Endothelial cell of umbilical vein (primary cell): ENCODE measurements around the gene KATNAL2. TPM values are rescaled to one million over a fixed set of nuclear protein-coding genes. Genes with fewer than 3 reads are reported as not detected.

ENCODE experiments used
- BruUV-seq: library from RNA; stranded (reverse); fragments of 400-500 nt; replicated peaks from 2 replicates; lab custom pipeline; 2021; lab: Mats Ljungman, UMichigan
- CTCF ChIA-PET: fragments of 300-600, 350-600 bp; sonication (Branson Sonifier 250); formaldehyde crosslinking; loops from one replicate; lab custom pipeline; 2021; ENCODE audit warnings: antibody characterized with exemption, inconsistent platforms; lab: Charles Lee
- POLR2A ChIA-PET: fragments of 300-600, 350-600 bp; sonication (Branson Sonifier 250); formaldehyde crosslinking; loops from one replicate; lab custom pipeline; 2021; ENCODE audit warnings: antibody characterized with exemption, inconsistent platforms; lab: Charles Lee
- DNase-seq: peaks from one replicate; pipeline ENCODE4 v3.0.0-alpha.2; 2011; ENCODE audit warnings: low read depth, low spot score
- FAIRE-seq: peaks from 2 replicates; lab custom pipeline; 2011; peaks lifted over from hg19 to GRCh38; lab: Jason Lieb, UNC
- H2AFZ ChIP-seq: 2 replicates; pipeline ENCODE4 v1.6.0; 2012; ENCODE audit warnings: low read depth, low read length, control low read depth, inconsistent platforms
- H3K27ac ChIP-seq: 2 replicates; pipeline ENCODE4 v1.5.1; 2011; ENCODE audit warnings: low read depth, mild to moderate bottlenecking, control low read depth, low read length, moderate library complexity; ENCODE audit not compliant: insufficient read depth
- H3K27me3 ChIP-seq, 2 experiments: 2 replicates each; pipeline versions ENCODE4 v1.6.0 to v1.6.1; 2011; ENCODE audit warnings: low read length in 2 of 2, mixed read lengths in 1 of 2; ENCODE audit not compliant: control insufficient read depth in 2 of 2, insufficient read depth in 2 of 2
- H3K36me3 ChIP-seq, 2 experiments: 2 replicates in 1 of 2; 3 replicates in 1 of 2; pipeline ENCODE4 v1.5.1; 2011; ENCODE audit warnings: low read length in 2 of 2, mild to moderate bottlenecking in 1 of 2, moderate library complexity in 1 of 2; ENCODE audit not compliant: control insufficient read depth in 2 of 2, insufficient read depth in 2 of 2; ENCODE audit errors: extremely low read depth in 1 of 2
- H3K4me1 ChIP-seq: 3 replicates; pipeline ENCODE4 v1.5.1; 2011; ENCODE audit warnings: mild to moderate bottlenecking, low read length; ENCODE audit not compliant: control insufficient read depth, insufficient read depth; ENCODE audit errors: extremely low read depth
- H3K4me2 ChIP-seq: 2 replicates; pipeline ENCODE4 v1.6.1; 2011; ENCODE audit warnings: low read length, control low read depth, mixed read lengths; ENCODE audit not compliant: insufficient read depth
- H3K4me3 ChIP-seq, 3 experiments: fragments of 200-600 bp in 1 of 3; sonication (generic), shearing (Covaris generic) in 1 of 3; replicated peaks in 1 of 3; 2 replicates each; pipeline ENCODE4 v1.5.1; 2011 to 2016; ENCODE audit warnings: control low read depth in 3 of 3, low read length in 3 of 3, mild to moderate bottlenecking in 2 of 3, inconsistent platforms in 1 of 3, low read depth in 1 of 3, moderate library complexity in 1 of 3; ENCODE audit not compliant: insufficient read depth in 1 of 3
- H3K79me2 ChIP-seq: 2 replicates; pipeline ENCODE4 v1.6.0; 2012; ENCODE audit warnings: low read length, inconsistent platforms; ENCODE audit not compliant: control insufficient read depth, insufficient read depth
- H3K9ac ChIP-seq: replicated peaks from 2 replicates; pipeline ENCODE3; 2011; ENCODE audit warnings: low read length, control low read depth; ENCODE audit not compliant: insufficient read depth; ENCODE audit errors: extremely low read depth
- H3K9me1 ChIP-seq: replicated peaks from 3 replicates; pipeline ENCODE4 v1.6.0; 2011; ENCODE audit warnings: mild to moderate bottlenecking, low read length; ENCODE audit not compliant: control insufficient read depth, insufficient read depth; ENCODE audit errors: extremely low read depth
- H3K9me3 ChIP-seq: replicated peaks from 2 replicates; pipeline ENCODE4 v1.5.1; 2012; ENCODE audit warnings: low read length, inconsistent platforms; ENCODE audit not compliant: control insufficient read depth, insufficient read depth
- H4K20me1 ChIP-seq: replicated peaks from 2 replicates; pipeline ENCODE3; 2011; ENCODE audit warnings: mild to moderate bottlenecking, low read length; ENCODE audit not compliant: control insufficient read depth, insufficient read depth; ENCODE audit errors: extremely low read depth
- EZH2 ChIP-seq: IDR thresholded peaks from 2 replicates; pipeline ENCODE4 v1.6.1; 2012; ENCODE audit warnings: borderline replicate concordance, low read depth, mild to moderate bottlenecking, moderate library complexity, low read length, inconsistent platforms; ENCODE audit not compliant: severe bottlenecking
- FOS ChIP-seq: IDR thresholded peaks from 2 replicates; pipeline ENCODE4 v1.6.1; 2011; ENCODE audit warnings: mild to moderate bottlenecking, low read length, moderate library complexity, borderline replicate concordance; ENCODE audit not compliant: insufficient read depth
- GATA2 ChIP-seq: IDR thresholded peaks from 2 replicates; pipeline ENCODE4 v1.7.0; 2011; ENCODE audit warnings: low read depth, mild to moderate bottlenecking, moderate library complexity, mixed read lengths, low read length; ENCODE audit not compliant: insufficient read length, insufficient read depth
- JUN ChIP-seq: IDR thresholded peaks from 2 replicates; pipeline ENCODE4 v1.6.1; 2011; ENCODE audit warnings: borderline replicate concordance, low read depth; ENCODE audit not compliant: insufficient read length, insufficient read depth
- MYC ChIP-seq: IDR thresholded peaks from one replicate; pipeline ENCODE4 v1.6.1; 2011; ENCODE audit warnings: mild to moderate bottlenecking, low read depth, low read length
- POLR2A ChIP-seq: IDR thresholded peaks from 2 replicates; pipeline ENCODE4 v1.6.1; 2012; ENCODE audit warnings: low read depth, mild to moderate bottlenecking, control low read depth, low read length
- POLR2AphosphoS5 ChIP-seq: IDR thresholded peaks from 2 replicates; pipeline ENCODE4 v1.6.1; 2012; ENCODE audit warnings: low read depth, mild to moderate bottlenecking, control low read depth, low read length, moderate library complexity; ENCODE audit not compliant: insufficient read depth
- dilution Hi-C: fragments of 300-500 bp; cut with MboI; formaldehyde crosslinking; loops from one replicate; pipeline ENCODE4 v1.15.0; 2019; ENCODE audit warnings: low sequenced_read_pairs; ENCODE audit not compliant: extremely low pct_ligation_motif_present
- intact Hi-C: fragments of 100-400 bp; cut with micrococcal nuclease; formaldehyde crosslinking; loops from one replicate; pipeline ENCODE4 v1.10.0; 2022
- polyA plus RNA-seq, 4 experiments: library from polyadenylated mRNA; depleted of rRNA in 3 of 4; stranded (reverse) in 3 of 4; unstranded in 1 of 4; fragments of >200 nt; gene quantifications; 2 replicates each; pipeline versions ENCODE4 v1.2.1 to v1.2.3, GENCODE V29; 2011 to 2012; ENCODE audit warnings: missing spikeins in 1 of 4
- total RNA-seq: library from RNA; stranded (reverse); gene quantifications from 2 replicates; pipeline ENCODE4 v1.2.3, GENCODE V29; 2021
- TF ChIP-seq, protein P1 (sequence below): IDR thresholded peaks from 2 replicates; pipeline ENCODE4 v1.6.1; 2011; ENCODE audit not compliant: insufficient read depth, insufficient read length
- TF ChIP-seq, protein P2 (sequence below), 2 donors: IDR thresholded peaks; 1 replicate in 1 of 2; 2 replicates in 1 of 2; pipeline ENCODE4 v1.5.1; 2011; ENCODE audit warnings: low read length in 2 of 2, mild to moderate bottlenecking in 2 of 2, moderate library complexity in 2 of 2, control low read depth in 1 of 2, inconsistent platforms in 1 of 2, low read depth in 1 of 2; ENCODE audit not compliant: insufficient read depth in 1 of 2; ENCODE audit errors: extremely low read depth in 1 of 2

KATNAL2 gene
- total and polyA plus RNA-seq, 2 donors (not counting 3 experiments of a cell fraction or from before 2014, with no cell fraction given) = 0.51 to 1.3 TPM

DNA sequence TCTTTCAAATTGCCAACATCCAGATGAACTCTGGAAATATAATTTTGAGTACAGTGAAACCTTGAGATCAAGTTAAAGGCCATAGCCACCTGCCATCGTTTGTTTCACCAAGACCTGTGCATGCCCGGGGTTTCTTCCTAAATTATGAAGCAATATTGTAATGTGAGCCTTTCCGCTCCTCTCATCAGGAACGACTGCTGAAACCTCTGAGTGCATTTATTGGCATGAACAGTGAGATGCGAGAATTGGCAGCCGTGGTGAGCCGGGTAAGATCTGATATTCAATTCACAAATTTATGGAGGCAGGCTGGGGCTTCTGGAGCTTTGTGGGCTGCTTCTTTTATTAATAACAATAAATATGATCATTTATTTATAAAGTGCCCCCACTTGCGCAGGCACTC, 145.7 kb downstream of the KATNAL2 start:
- Histone ChIP-seq H3K27ac (no peak overlapping the region), H3K36me3 (no peaks in the 10 kb centered on the region), H3K9ac (no peak overlapping the region), H3K79me2 (no peaks in the 10 kb centered on the region), H3K27me3 (no peaks in the 10 kb centered on the region), H3K9me1 (no peaks in the 10 kb centered on the region), H2AFZ (no peak overlapping the region), H3K4me3 (no peak overlapping the region), H3K9me3 (no peaks in the 10 kb centered on the region), H3K4me1 (no peaks in the 10 kb centered on the region), H4K20me1 (no peaks in the 10 kb centered on the region), H3K4me2 (no peak overlapping the region)
- TF ChIP-seq FOS = no peak
- no peak for TF ChIP-seq JUN
- no peak for TF ChIP-seq EZH2
- TF ChIP-seq, protein P1, sequence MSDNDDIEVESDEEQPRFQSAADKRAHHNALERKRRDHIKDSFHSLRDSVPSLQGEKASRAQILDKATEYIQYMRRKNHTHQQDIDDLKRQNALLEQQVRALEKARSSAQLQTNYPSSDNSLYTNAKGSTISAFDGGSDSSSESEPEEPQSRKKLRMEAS = no peak
- no peak for TF ChIP-seq MYC
- TF ChIP-seq POLR2A = no peak
- no peak for TF ChIP-seq POLR2AphosphoS5
- no peak for TF ChIP-seq GATA2
- TF ChIP-seq, protein P2, sequence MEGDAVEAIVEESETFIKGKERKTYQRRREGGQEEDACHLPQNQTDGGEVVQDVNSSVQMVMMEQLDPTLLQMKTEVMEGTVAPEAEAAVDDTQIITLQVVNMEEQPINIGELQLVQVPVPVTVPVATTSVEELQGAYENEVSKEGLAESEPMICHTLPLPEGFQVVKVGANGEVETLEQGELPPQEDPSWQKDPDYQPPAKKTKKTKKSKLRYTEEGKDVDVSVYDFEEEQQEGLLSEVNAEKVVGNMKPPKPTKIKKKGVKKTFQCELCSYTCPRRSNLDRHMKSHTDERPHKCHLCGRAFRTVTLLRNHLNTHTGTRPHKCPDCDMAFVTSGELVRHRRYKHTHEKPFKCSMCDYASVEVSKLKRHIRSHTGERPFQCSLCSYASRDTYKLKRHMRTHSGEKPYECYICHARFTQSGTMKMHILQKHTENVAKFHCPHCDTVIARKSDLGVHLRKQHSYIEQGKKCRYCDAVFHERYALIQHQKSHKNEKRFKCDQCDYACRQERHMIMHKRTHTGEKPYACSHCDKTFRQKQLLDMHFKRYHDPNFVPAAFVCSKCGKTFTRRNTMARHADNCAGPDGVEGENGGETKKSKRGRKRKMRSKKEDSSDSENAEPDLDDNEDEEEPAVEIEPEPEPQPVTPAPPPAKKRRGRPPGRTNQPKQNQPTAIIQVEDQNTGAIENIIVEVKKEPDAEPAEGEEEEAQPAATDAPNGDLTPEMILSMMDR (IDR thresholded peaks at IDR 0.05; ENCODE audit: extremely low read depth in 1 of 2, insufficient read depth in 1 of 2, low read depth in 1 of 2, low read length in 2 of 2) = no peak
- FAIRE-seq = no peak
- no TSS peak for BruUV-seq
- ChIA-PET CTCF (no interaction called here), POLR2A (no interaction called here)
- intact Hi-C loops = no loop called here
- dilution Hi-C loops = no loop called here
- no peak for DNase-seq
